GM23338 (cell line): ENCODE results near the gene MYO1E. TPM values are rescaled to one million over a fixed set of nuclear protein-coding genes. Genes with fewer than 3 reads are reported as not detected.

Experiments
- ATAC-seq: fragments of 200-7000 bp; cut with Tn5 transposase; 3 replicates; pipeline ENCODE4 v1.9.1; 2020
- DNase-seq: peaks from one replicate; pipeline ENCODE4 v3.0.0-alpha.2; 2015; ENCODE audit warnings: low spot score
- H2AFZ ChIP-seq: fragments of 200-600 bp; sonication (generic); 2 replicates; pipeline ENCODE4 v1.8.0; 2016; ENCODE audit warnings: antibody characterized with exemption, mild to moderate bottlenecking, moderate library complexity
- H3F3A ChIP-seq: fragments of 200-600 bp; sonication (generic); replicated peaks from 2 replicates; pipeline ENCODE4 v1.8.0; 2017; ENCODE audit warnings: antibody characterized with exemption, mixed run types, low read depth
- H3K27ac ChIP-seq: fragments of 200-600 bp; sonication (generic); 2 replicates; pipeline ENCODE4 v1.6.1; 2016; ENCODE audit warnings: low read depth
- H3K27me3 ChIP-seq: fragments of 200-600 bp; sonication (generic); 2 replicates; pipeline ENCODE4 v1.8.0; 2016; ENCODE audit warnings: mild to moderate bottlenecking, mixed run types, moderate library complexity; ENCODE audit not compliant: insufficient read depth
- H3K36me3 ChIP-seq: fragments of 200-600 bp; sonication (generic); 2 replicates; pipeline ENCODE4 v1.8.0; 2016; ENCODE audit warnings: mild to moderate bottlenecking; ENCODE audit not compliant: insufficient read depth
- H3K4me1 ChIP-seq: fragments of 200-600 bp; sonication (generic); 2 replicates; pipeline ENCODE4 v1.8.0; 2016; ENCODE audit warnings: mild to moderate bottlenecking, moderate library complexity; ENCODE audit not compliant: insufficient read depth
- H3K4me2 ChIP-seq: fragments of 200-600 bp; sonication (generic); 2 replicates; pipeline ENCODE4 v1.7.1; 2017; ENCODE audit warnings: mixed run types
- H3K4me3 ChIP-seq: fragments of 200-600 bp; sonication (generic); 2 replicates; pipeline ENCODE4 v1.6.1; 2016; ENCODE audit warnings: mixed run types
- H3K79me2 ChIP-seq: fragments of 200-600 bp; sonication (generic); replicated peaks from 2 replicates; pipeline ENCODE4 v1.8.0; 2017; ENCODE audit warnings: mild to moderate bottlenecking; ENCODE audit not compliant: insufficient read depth
- H3K9me2 ChIP-seq: fragments of 200-600 bp; sonication (generic); 2 replicates; pipeline ENCODE4 v1.8.0; 2017; ENCODE audit not compliant: insufficient read depth
- H4K20me1 ChIP-seq: fragments of 200-600 bp; sonication (generic); replicated peaks from 2 replicates; pipeline ENCODE4 v1.8.0; 2017; ENCODE audit warnings: mild to moderate bottlenecking; ENCODE audit not compliant: insufficient read depth
- H3K27ac Mint-ChIP-seq: 2 replicates; pipeline ENCODE4 v1.8.0; 2020; ENCODE audit warnings: inconsistent platforms, mild to moderate bottlenecking, moderate library complexity, mixed read lengths
- H3K27me3 Mint-ChIP-seq: 3 replicates; pipeline ENCODE4 v1.8.0; 2022; ENCODE audit warnings: low read depth, mild to moderate bottlenecking, moderate library complexity, mixed read lengths, inconsistent platforms; ENCODE audit not compliant: insufficient read depth, poor library complexity
- H3K36me3 Mint-ChIP-seq: 3 replicates; pipeline ENCODE4 v1.8.0; 2021; ENCODE audit warnings: low read depth, mild to moderate bottlenecking, inconsistent platforms, moderate library complexity, mixed read lengths
- H3K4me1 Mint-ChIP-seq: 3 replicates; pipeline ENCODE4 v1.8.0; 2020; ENCODE audit warnings: mild to moderate bottlenecking, inconsistent platforms, mixed read lengths
- H3K4me3 Mint-ChIP-seq: 3 replicates; pipeline ENCODE4 v1.8.0; 2021; ENCODE audit warnings: moderate library complexity, mild to moderate bottlenecking, inconsistent platforms, mixed read lengths
- H3K9me3 Mint-ChIP-seq: 3 replicates; pipeline ENCODE4 v1.8.0; 2020; ENCODE audit warnings: moderate library complexity, mild to moderate bottlenecking, inconsistent platforms, mixed read lengths
- CREB1 ChIP-seq: fragments of 250-450 bp; sonication (Bioruptor Pico); IDR thresholded peaks from 2 replicates; pipeline ENCODE4 v1.5.0; 2020; ENCODE audit warnings: low read depth, mild to moderate bottlenecking, moderate library complexity
- CTCF ChIP-seq, 2 experiments: fragments of 200-600 bp in 1 of 2; sonication (generic) in 1 of 2; conservative IDR thresholded peaks; 2 replicates each; pipeline versions ENCODE4 v1.5.1 to v1.6.1; 2016 to 2017; ENCODE audit warnings: antibody characterized with exemption in 2 of 2, low read depth in 2 of 2, mild to moderate bottlenecking in 2 of 2, moderate library complexity in 1 of 2
- ETS1 ChIP-seq: IDR thresholded peaks from 2 replicates; pipeline ENCODE4 v1.6.1; 2016; ENCODE audit warnings: antibody characterized with exemption
- JUNB ChIP-seq: IDR thresholded peaks from one replicate; pipeline ENCODE4 v1.6.1; 2016; ENCODE audit warnings: antibody characterized with exemption; ENCODE audit not compliant: unreplicated experiment
- NANOG ChIP-seq: IDR thresholded peaks from 2 replicates; pipeline ENCODE4 v1.6.1; 2016; ENCODE audit warnings: antibody characterized with exemption, borderline replicate concordance
- POLR2AphosphoS5 ChIP-seq: IDR thresholded peaks from 2 replicates; pipeline ENCODE4 v1.6.1; 2016; ENCODE audit warnings: antibody characterized with exemption, low read depth
- REST ChIP-seq: IDR thresholded peaks from one replicate; pipeline ENCODE4 v1.6.1; 2018; ENCODE audit warnings: antibody characterized with exemption; ENCODE audit not compliant: unreplicated experiment
- STAT1 ChIP-seq: IDR thresholded peaks from one replicate; pipeline ENCODE4 v1.6.1; 2016; ENCODE audit warnings: antibody characterized with exemption; ENCODE audit not compliant: unreplicated experiment
- ZNF114 ChIP-seq: fragments of 250-450 bp; sonication (Bioruptor Pico); IDR thresholded peaks from 2 replicates; pipeline ENCODE4 v1.5.0; 2020; ENCODE audit warnings: mild to moderate bottlenecking, moderate library complexity
- ZNF462 ChIP-seq: fragments of 250-450 bp; sonication (Bioruptor Pico); IDR thresholded peaks from 2 replicates; pipeline ENCODE4 v1.5.0; 2020; ENCODE audit warnings: mild to moderate bottlenecking, moderate library complexity
- polyA plus RNA-seq: library from polyadenylated mRNA; unstranded; fragments of >200 nt; fragmentation: Nextera tagmentation; extraction: Ambion mirVana; gene quantifications from 2 replicates; pipeline ENCODE4 v1.2.1, GENCODE V29; 2016
- total RNA-seq: library from RNA; depleted of rRNA; stranded (reverse); fragments of >200 nt; shearing (Covaris generic); gene quantifications from 2 replicates; pipeline ENCODE4 v1.2.3, GENCODE V29; 2014

Gene MYO1E
- total and polyA plus RNA-seq, 2 experiments from 2014 or later: 68.3 to 131 TPM

GRCh38 chr15:59379531-59379930 lies 6.9 kb upstream of the MYO1E start (continued):
- TF ChIP-seq ETS1: no peak
- no peak for TF ChIP-seq POLR2AphosphoS5
- TF ChIP-seq CTCF (conservative IDR thresholded peaks at IDR 0.05; ENCODE audit: low read depth in 2 of 2): no peak
- TF ChIP-seq STAT1: no peak
- no peak for TF ChIP-seq NANOG
- TF ChIP-seq ZNF114 (CRISPR knock-in tag): no peak
- TF ChIP-seq JUNB: no peak

GRCh38 chr15:59378855-59379254 lies 6.2 kb upstream of the MYO1E start:
- Histone ChIP-seq H3F3A (no peaks in the 10 kb centered on the region), H3K4me3 (no peak overlapping the region), H3K27ac (no peak overlapping the region), H4K20me1 (no peaks in the 10 kb centered on the region), H3K4me1 (no peaks in the 10 kb centered on the region), H2AFZ (no peak overlapping the region), H3K9me2 (no peaks in the 10 kb centered on the region), H3K4me2 (no peak overlapping the region), H3K27me3 (no peaks in the 10 kb centered on the region), H3K79me2 (no peaks in the 10 kb centered on the region), H3K36me3 (no peaks in the 10 kb centered on the region)
- Mint-ChIP-seq H3K4me3 (no peak overlapping the region), H3K36me3 (peaks cover 4% of the 10 kb centered on the region; the same call in 1 of the 3 replicates), H3K27me3 (peaks cover 3% of the 10 kb centered on the region), H3K9me3 (no peaks in the 10 kb centered on the region), H3K4me1 (no peaks in the 10 kb centered on the region), H3K27ac (no peak overlapping the region)
- DNase-seq (no peak), ATAC-seq (no peak)
- TF ChIP-seq JUNB (no peak), POLR2AphosphoS5 (no peak), ZNF462 (no peak), ZNF114 (CRISPR knock-in tag) (no peak), NANOG (no peak), CTCF (conservative IDR thresholded peaks at IDR 0.05; ENCODE audit: low read depth in 2 of 2) (no peak), REST (no peak), CREB1 (CRISPR knock-in tag) (no peak), STAT1 (no peak)
